GM10847 (cell line): ENCODE data around the gene NRXN3.

Experiments used
- POLR2A ChIP-seq: IDR thresholded peaks from 2 replicates; pipeline ENCODE4 v1.6.1; 2011; ENCODE audit not compliant: insufficient read length; ENCODE audit errors: extremely low read depth

The NRXN3 gene

DNA sequence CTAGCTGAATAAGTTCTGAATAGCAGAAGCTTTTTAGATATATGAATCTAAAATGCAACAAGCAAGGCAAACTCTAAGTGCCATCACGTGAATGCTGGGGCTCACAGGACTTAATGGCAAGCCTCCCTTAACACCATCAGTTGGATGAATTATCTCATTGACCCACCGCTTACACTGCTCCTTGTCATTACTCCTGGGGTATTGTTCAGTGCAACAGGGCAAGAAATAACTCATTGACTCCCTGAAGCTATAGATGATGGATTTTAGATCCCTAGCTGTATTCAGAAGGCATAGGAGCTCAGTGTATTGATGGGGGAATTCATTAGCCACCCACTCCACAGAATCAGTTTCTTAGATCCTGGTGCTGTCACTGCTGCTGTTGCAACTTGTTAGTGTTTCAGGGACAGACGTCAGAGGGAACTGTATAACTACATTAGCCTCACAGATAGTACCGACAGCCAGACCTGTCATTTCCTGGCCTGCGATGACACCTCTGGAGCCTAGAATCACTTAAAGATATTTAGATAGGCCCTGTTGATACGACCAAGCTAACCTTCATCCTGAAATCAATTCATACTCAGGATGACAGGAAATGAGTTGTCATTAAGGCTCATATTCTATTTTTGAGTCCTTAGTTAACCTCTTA is 1305.8 kb downstream of the NRXN3 start:
- TF ChIP-seq POLR2A: no peak

DNA sequence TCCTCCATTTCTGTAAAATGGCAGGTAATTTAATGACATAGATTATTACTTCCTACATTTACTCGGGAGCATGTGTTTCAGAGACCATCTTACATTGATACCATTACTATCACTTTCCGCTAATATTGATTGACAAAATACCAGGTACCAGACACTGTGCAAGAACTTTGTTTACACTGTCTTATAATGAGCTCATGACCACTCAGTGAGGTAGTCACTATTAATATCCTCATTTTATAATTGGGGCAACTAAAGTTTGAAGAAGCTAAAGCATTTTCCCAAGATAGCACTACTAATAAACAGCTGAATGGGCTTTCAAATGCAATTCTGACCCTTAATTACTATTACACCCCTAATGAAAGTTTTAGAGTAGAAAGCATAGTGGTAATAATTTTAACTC is 1306.4 kb downstream of the NRXN3 start:
- no peak for TF ChIP-seq POLR2A

DNA sequence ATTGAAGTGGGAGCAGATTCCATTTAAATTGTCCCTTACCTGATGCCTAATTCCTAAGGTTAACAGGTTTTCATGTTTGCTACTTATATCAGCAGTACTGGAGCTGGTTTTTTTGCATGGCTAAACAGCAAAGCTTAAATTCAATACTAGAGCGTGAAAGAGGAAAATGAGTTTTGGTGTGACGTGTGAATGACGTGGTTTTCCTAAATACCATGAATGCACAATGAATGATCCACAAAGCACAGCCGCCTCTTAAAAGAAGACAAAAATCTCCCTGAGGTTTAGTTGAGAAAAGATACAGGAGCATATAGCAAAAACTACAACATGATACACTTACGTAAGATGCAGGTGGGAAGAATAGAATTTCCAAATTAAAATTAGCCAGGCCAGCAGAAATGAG is 1310.0 kb downstream of the NRXN3 start:
- no peak for TF ChIP-seq POLR2A

DNA sequence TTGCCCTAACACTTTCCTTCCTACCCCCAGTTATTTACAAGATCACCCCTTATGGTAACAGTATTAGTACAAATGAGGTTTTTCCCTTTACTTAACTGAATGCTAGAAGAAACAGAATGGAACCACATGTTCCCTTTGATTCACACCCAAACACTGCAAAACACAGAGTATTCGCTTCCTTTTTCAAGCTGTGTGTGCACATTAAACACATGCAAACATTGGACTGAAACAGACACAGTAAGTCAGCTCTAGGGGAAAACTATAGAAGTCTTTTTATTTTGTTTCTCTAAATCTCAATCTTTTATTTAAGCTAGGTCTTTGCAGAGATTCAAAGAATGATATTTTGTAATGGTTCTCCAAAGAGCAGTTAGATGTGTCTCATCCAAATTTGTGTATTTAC is 1312.7 kb downstream of the NRXN3 start:
- no peak for TF ChIP-seq POLR2A

DNA sequence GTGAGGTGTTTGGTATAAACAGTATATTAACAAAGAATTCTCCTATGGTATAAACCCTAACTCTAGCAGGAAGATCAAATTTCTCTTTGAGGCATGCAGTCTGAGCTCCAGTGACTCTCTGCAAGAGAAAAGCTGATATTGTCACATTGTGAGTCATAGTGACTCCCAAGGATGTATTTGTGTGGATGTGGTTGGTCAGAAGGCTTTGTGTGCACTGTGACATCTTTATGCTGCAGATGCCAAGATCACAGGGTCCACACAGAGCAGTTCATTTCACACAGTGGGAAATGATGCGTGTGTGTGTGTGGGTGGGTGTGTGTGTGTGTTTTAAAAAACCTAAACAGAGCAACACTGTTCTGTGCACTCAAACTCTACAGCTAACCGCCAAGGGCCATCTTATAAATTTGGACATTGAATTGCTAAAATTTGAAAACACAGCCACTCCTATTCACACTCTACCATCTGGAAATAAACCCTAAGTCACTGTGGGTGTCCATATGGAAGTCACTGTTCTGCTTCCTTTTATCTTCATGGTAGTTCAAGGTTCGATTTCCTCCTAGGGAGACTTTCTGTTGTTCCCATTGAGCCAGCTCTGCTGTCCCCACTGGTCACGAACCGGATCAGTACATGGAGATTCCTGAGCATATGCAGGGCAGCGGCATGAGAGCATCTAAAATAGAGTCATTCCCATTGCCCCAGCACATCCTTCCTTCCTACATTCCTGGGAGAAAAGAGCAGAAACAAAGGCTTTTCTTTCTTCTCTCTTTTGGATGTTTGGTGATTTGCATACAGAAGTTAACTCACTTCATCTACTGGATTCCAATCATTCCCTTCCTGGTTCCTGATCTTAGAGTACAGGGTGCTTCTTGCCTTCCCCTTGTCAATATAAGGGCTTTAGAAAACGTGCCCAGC is 1313.6 kb downstream of the NRXN3 start:
- TF ChIP-seq POLR2A: no peak

DNA sequence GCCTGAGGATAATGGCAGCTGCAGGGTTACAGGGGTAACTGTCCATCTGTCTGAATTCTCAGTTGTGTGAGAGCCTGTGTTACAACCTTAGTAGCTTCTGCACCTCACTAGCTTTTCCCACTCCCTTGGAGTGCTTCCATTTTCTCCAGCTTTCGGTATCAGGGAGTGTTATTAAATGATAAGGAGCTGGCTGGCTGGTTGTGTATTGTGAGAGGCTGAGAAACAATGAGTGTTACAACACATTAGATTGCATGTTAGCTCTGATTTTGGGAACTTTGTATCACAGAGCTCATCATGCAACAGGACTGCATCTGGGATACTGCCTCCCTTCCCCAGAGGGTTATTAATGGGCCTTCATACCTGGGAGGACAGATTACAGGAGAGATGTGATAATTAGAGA is 1317.5 kb downstream of the NRXN3 start:
- no peak for TF ChIP-seq POLR2A

DNA sequence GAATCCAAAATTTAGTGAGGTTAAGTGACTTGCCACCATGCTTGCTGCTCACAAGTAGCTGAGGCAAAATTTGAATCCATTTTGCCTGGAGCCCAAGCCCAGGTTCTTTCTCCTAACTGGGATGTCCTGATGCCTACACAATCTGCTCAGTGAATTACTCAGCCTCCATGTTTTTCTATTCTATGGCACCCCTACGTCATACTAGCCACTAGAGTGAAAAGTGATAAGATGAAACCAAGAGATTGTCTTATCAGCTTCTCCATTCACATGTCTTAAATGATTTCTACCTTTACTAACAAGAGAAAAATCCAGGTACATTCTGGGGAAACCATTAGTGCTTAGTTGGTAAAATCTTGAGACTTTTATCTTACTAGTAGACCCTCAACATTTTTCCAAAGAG is 1321.0 kb downstream of the NRXN3 start:
- no peak for TF ChIP-seq POLR2A

DNA sequence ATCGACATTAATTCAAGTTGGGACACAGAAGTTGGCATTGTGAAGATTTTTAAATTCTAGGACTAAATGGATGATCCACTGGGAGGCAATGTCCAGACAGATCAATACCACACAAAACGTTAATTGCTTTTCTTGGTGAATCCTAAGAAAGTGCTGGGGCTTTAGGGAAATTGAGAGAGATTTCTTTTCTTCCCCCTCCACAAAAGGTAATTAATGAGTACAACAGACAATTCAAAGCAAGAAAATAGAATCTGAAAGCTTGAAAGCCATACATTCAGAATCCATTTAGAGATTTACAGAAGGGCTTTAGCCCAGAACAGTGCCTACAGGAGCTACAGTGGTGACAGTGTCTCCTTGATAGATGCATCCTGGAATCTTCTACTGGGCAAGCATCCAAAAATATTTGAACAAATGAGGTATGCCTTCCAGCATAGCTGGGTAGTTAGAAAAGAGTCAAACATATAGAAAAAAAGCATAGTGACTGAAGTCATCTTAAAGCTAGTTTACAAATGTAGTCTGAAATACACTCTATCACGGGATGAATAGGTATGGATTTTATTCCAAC is 1323.0 kb downstream of the NRXN3 start:
- TF ChIP-seq POLR2A: no peak

DNA sequence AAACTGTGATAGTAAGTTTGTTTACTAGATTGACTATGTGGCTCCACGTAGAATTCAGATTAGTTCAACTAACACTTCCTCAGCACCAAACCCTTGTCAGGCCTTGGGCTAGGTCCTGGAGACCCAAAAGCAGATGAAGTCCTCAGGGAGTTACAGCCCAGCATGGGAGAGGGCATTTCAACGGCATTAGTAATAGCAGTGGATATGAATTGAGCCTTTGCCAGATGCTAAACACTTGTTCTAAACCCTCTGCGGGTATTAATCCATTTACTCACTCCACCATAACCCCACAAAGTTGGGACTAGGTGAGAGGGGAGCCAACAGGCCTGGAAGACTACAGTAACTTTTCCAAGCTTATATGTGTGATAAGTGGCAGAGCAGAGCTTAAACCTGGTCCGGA is 1326.5 kb downstream of the NRXN3 start:
- no peak for TF ChIP-seq POLR2A

DNA sequence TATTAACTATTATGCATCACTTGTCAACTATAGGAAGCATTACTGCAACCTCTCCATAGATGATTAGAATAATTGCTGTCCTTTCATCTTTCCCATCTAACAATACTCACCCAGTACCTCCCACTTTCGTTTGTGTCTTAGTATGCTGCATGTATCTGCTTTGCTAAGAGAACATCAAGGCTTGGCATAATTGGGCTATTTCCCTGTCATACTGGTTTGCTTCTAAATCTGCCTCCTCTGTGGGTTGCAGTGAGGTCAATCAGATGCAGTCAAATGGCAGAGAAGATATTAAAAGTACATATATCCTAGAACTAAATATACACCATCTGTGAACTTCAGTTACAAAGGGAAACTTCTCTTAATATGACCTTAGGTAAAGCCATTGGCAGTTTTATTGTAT is 1330.3 kb downstream of the NRXN3 start:
- no peak for TF ChIP-seq POLR2A

DNA sequence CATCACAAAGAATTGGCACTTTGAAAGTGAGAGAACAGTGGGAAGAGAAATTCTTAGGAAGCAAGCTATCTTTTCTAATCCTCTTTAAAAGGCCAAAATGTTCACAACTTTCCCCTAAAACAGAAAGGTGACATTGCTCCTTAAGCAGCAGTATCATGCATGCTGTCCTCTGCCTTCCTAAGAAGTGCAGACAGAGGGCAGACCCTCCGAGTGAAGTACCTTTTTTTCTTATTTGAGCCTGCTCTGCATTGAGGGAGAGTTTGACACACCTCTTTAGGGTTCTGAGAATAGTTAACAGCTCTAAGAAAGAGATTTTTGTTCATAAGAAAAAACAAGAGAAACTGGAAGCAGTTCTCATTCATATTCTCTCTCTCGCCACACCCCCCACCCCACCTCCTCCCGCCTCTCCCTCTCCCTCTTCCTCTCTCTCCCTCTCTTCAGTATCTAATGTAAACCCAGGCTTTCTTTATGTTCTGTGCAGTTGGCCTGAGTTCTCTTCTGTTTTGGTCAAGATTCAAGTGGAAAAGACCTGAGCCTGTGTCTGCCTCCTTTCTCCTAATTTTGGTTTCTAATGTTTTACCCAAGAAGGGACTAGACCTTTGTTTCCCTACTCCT is 1332.1 kb downstream of the NRXN3 start:
- no peak for TF ChIP-seq POLR2A

DNA sequence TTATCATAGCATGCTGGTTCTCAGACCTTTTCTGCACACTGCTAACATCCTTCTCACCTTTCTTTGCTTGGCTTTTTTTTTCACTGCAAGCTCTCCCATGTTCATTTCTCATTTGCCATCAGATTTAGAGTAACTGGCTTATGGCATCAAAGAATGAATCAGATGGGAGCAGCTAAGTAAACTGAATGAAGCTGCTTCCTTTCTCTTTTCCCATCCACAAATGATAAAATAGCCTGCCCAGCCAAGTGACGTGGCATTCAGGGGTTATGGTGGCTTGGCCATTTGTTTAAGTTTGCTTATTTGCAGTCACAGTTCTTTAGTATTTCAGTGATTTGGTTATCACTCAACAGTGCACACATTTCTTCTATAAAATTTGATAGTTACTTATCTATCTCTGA is 1332.6 kb downstream of the NRXN3 start:
- TF ChIP-seq POLR2A: no peak

DNA sequence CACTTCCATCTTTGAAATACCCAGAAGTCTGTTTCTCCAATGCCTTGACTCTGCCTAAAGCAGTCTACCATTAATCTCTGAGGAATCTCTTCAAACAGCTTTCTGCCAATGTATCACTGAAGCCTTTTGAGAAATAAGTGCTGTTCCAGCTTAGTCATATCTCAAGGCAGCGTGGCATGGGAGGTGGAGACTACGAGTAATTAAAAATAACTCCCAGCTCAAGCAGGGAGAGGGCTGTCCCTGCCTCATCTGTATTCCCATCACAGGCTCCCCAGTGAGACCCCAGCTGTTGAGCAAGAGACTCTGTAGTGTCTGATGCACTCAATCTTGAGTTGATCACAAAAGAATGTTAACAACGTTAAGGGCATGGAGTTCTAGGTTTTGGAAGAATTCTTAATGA is 1340.5 kb downstream of the NRXN3 start:
- TF ChIP-seq POLR2A: no peak

DNA sequence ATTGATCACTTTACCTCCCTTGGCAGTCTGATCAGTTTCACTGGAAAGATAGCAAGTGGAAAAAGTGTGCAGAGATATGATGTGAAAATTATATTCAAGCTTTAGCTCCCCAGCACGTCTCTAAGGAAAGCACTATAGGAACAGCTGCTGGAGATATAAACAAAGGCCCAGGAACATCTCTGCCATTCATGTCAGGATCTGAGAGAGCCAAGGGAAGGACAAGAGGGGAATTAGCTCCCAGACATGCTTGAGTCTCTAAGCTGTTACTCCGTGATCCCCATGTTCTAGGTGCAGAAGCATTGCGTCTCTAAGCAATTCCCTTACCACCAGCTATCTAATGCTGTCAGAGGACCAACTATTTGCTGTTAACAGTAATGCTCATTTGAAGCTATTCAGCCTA is 1341.0 kb downstream of the NRXN3 start:
- TF ChIP-seq POLR2A: no peak

DNA sequence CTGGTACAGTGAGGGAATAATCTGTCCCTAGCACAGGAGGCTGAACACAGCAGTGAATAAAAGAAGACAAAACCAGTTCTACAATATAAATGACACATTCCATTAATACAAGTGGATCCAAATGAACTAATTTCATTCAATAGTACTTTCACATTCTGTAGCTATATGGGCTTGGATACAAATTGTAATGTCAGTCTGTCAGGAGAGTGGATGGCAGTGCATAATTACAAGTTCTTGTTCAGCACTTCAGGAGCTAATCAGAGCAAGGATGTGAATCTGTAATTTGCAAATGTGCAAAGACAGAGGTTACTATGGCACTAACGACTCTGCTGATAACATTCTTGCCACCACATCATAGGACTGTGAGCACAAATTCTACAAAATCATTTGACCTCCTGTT is 1343.3 kb downstream of the NRXN3 start:
- no peak for TF ChIP-seq POLR2A

DNA sequence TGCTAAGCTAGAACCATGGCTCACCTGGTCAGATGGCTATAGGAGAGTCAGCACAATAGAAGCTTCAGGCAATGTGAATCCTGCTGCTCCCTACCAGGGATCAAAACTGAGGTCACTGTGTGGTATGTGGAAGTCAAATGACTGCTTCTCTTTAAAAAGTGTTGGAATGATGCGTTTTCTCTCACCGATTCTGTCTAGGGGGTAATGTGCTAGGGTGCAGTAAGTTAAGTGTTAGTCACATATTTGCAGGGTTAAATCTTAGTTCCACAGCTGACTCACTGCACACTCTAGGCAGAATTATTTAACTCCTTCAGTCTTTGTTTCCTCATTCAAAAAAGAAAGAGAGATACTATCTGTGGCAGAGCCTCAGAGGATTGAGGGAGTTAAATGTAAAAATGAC is 1344.5 kb downstream of the NRXN3 start:
- TF ChIP-seq POLR2A: no peak

DNA sequence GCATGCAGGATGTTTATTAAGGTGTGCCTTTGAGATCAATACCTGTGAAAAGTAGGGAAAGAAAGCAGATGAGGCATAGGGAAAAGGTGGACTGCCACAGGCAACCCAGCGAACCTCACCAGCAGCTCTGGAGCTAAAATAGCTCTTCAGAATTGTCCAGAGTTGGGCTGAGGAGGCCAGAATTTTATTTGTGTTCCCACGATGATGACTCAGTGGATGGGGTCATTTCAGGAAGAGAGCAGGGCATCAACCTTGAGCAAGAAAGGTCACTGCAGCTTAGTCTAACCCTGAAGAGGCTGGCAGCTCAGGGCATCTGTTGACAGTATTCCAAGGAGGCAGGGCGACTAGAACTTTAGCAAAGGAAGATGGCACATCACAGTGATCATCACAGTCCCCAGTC is 1345.0 kb downstream of the NRXN3 start:
- TF ChIP-seq POLR2A: no peak

DNA sequence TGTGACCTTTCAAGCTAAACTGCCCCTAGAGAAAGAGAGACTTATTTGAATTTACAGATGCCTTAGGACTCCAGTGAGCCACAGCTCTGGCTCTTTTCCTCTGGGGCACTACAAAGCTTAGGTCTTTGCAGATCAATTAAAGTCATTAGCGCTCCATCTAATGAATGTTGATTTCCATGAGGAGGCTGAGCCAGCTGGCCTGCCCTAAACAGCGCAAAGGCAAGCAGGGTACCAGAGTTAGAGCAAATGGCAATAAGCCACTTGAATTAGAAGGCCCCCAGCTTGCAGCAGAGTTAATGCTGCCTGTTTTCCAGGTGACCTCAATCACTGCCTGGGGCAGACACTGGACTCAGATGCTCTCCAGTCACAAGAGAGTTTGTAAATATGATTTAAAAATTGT is 1345.8 kb downstream of the NRXN3 start:
- no peak for TF ChIP-seq POLR2A
